ENCODE data around the gene SOX15.
"Not testable (repeated sequence)": the region's sequence is repeated elsewhere in the genome, so short reads cannot be mapped to it uniquely, and the experiment has no call there.

Gene SOX15

GRCh38 chr17:7589891-7590691 lies at the start of gene SOX15:
SOX15 (minus strand) TSS chr17:7590094; CDS start chr17:7589676, 418 bp downstream.
- H3K9me3 ChIP-seq (ENCODE audit: control insufficient read depth, low read length): no peaks in the 10 kb centered on the region
- H3K4me3 ChIP-seq (ENCODE audit: low read length): no peak within 1 kb of the TSS
- H3K9ac ChIP-seq (ENCODE audit: low read length): peak within 1 kb of the TSS; percentile 50
- no peaks in the 10 kb centered on the region for H3K27me3 ChIP-seq (ENCODE audit: control insufficient read depth, insufficient read depth, low read length)
- peaks cover 20% of the 10 kb centered on the region for H3K4me1 ChIP-seq (ENCODE audit: control insufficient read depth, insufficient read depth, low read length)
- peaks cover 15% of the 10 kb centered on the region for H3K36me3 ChIP-seq (ENCODE audit: control insufficient read depth, insufficient read depth, low read length)

GRCh38 chr17:7636163-7636562 lies 46.3 kb upstream of the SOX15 start:
- Histone ChIP-seq H3K27me3 (ENCODE audit: control insufficient read depth, insufficient read depth, low read length) (peaks cover 4% of the 10 kb centered on the region), H3K9ac (ENCODE audit: low read length) (no peak overlapping the region), H3K4me1 (ENCODE audit: control insufficient read depth, insufficient read depth, low read length) (peaks cover 17% of the 10 kb centered on the region), H3K9me3 (ENCODE audit: control insufficient read depth, low read length) (no peaks in the 10 kb centered on the region), H3K36me3 (ENCODE audit: control insufficient read depth, insufficient read depth, low read length) (no peaks in the 10 kb centered on the region), H3K4me3 (ENCODE audit: low read length) (no peak overlapping the region)

GRCh38 chr17:7634384-7634783 lies 44.5 kb upstream of the SOX15 start:
- Histone ChIP-seq H3K9ac (ENCODE audit: low read length) (no peak overlapping the region), H3K27me3 (ENCODE audit: control insufficient read depth, insufficient read depth, low read length) (peaks cover 4% of the 10 kb centered on the region), H3K4me3 (ENCODE audit: low read length) (no peak overlapping the region), H3K36me3 (ENCODE audit: control insufficient read depth, insufficient read depth, low read length) (no peaks in the 10 kb centered on the region), H3K4me1 (ENCODE audit: control insufficient read depth, insufficient read depth, low read length) (peaks cover 17% of the 10 kb centered on the region), H3K9me3 (ENCODE audit: control insufficient read depth, low read length) (no peaks in the 10 kb centered on the region)

- H3K9me3 ChIP-seq (ENCODE audit: control insufficient read depth, low read length): no peaks in the 10 kb centered on the region
- no peaks in the 10 kb centered on the region for H3K36me3 ChIP-seq (ENCODE audit: control insufficient read depth, insufficient read depth, low read length)
- H3K4me3 ChIP-seq (ENCODE audit: low read length): no peak overlapping the region
- H3K27me3 ChIP-seq (ENCODE audit: control insufficient read depth, insufficient read depth, low read length): peaks cover 4% of the 10 kb centered on the region
- H3K4me1 ChIP-seq (ENCODE audit: control insufficient read depth, insufficient read depth, low read length): peaks cover 20% of the 10 kb centered on the region
- no peak overlapping the region for H3K9ac ChIP-seq (ENCODE audit: low read length)
Measured at GRCh38 chr17:7633093-7633492, 43.2 kb upstream of the SOX15 start.

DNA sequence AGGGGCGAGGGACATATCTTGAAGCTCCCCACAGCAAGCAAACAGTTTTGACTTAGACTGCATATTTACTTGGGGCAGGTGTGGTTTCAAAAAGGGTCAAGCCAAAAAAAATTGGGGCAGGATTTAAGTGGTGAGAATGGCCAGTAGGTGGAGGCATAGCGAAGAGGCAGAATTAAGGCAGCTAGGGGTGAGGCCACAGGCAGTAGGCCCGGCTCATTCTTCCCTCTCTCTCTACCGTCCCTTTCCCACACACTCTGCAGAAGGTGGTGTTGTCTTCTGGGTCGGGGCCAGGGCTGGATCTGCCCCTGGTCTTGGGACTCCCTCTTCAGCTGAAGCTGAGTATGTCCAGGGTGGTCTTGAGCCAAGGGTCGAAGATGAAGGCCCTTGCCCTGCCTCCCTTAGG lies 42.6 kb upstream of the SOX15 start:
- Histone ChIP-seq H3K9me3 (ENCODE audit: control insufficient read depth, low read length) (no peaks in the 10 kb centered on the region), H3K9ac (ENCODE audit: low read length) (no peak overlapping the region), H3K36me3 (ENCODE audit: control insufficient read depth, insufficient read depth, low read length) (no peaks in the 10 kb centered on the region), H3K4me1 (ENCODE audit: control insufficient read depth, insufficient read depth, low read length) (peaks cover 24% of the 10 kb centered on the region), H3K4me3 (ENCODE audit: low read length) (no peak overlapping the region), H3K27me3 (ENCODE audit: control insufficient read depth, insufficient read depth, low read length) (peaks cover 4% of the 10 kb centered on the region)

GRCh38 chr17:7631398-7632380 lies 41.8 kb upstream of the SOX15 start:
- Histone ChIP-seq H3K27me3 (ENCODE audit: control insufficient read depth, insufficient read depth, low read length) (peaks cover 4% of the 10 kb centered on the region), H3K4me3 (ENCODE audit: low read length) (no peak overlapping the region), H3K4me1 (ENCODE audit: control insufficient read depth, insufficient read depth, low read length) (peaks cover 24% of the 10 kb centered on the region), H3K9ac (ENCODE audit: low read length) (no peak overlapping the region), H3K9me3 (ENCODE audit: control insufficient read depth, low read length) (no peaks in the 10 kb centered on the region), H3K36me3 (ENCODE audit: control insufficient read depth, insufficient read depth, low read length) (no peaks in the 10 kb centered on the region)

- H3K27me3 ChIP-seq (ENCODE audit: control insufficient read depth, insufficient read depth, low read length): peaks cover 4% of the 10 kb centered on the region
- peaks cover 24% of the 10 kb centered on the region for H3K4me1 ChIP-seq (ENCODE audit: control insufficient read depth, insufficient read depth, low read length)
- no peaks in the 10 kb centered on the region for H3K36me3 ChIP-seq (ENCODE audit: control insufficient read depth, insufficient read depth, low read length)
- H3K9me3 ChIP-seq (ENCODE audit: control insufficient read depth, low read length): no peaks in the 10 kb centered on the region
- H3K4me3 ChIP-seq (ENCODE audit: low read length): no peak within 1 kb of the TSS
- H3K9ac ChIP-seq (ENCODE audit: low read length): no peak within 1 kb of the TSS
Measured at GRCh38 chr17:7629939-7630571, 40.2 kb upstream of the SOX15 start, which contains the start of gene SHBG. SHBG (plus strand) TSS chr17:7630135; CDS start chr17:7630173, 38 bp downstream.

DNA sequence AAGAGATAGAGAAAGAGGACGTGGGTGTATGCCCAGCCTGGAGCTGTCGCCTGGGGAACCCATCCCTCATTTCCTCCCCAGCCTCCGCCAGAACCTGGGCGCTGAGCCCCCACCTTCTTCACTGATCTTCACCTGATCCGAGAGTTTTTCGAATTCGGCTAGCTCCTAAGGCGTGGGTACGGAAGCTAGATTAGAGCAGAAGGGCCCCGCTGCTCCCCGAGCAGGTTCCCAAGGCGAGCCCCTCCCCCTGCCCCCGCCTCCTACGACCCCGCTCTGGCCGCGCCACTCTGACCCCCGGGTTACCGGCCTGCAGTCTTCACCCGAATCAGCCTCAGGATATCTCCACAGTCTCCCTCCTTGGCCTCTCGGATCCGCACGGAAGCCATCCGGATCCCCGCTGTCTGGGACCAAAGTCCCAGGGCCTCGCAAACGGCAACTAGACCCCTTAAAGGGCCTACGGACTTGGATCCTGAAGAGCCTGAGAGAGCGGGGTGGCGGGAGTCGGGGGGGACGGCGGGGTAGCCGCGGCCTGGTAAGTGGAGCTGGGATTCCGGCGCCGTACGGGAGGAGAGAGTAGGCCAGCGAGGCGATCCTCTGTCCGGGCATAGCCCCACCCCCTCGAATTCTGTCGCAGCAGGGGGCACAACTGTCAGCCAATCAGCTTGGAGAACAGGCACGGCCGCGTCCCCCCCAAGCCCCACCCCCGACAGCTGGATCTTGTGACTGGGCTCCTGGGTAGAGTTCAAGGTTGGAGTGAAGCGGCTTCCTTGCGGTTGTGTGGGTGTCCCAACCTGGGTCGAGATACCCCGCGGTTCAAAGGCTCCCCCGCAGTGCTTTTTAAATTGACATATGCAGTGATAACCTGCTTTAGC lies 37.6 kb upstream of the SOX15 start, which contains the start of gene SAT2:
Gene SAT2, minus strand, starts transcription at position 572 of the 872 bp plus-strand sequence. Its CDS starts 186 bp downstream, at position 386.
- peak within 1 kb of the TSS; percentile 92 for H3K9ac ChIP-seq (ENCODE audit: low read length)
- H3K4me1 ChIP-seq (ENCODE audit: control insufficient read depth, insufficient read depth, low read length): peaks cover 18% of the 10 kb centered on the region
- no peaks in the 10 kb centered on the region for H3K27me3 ChIP-seq (ENCODE audit: control insufficient read depth, insufficient read depth, low read length)
- no peaks in the 10 kb centered on the region for H3K9me3 ChIP-seq (ENCODE audit: control insufficient read depth, low read length)
- H3K36me3 ChIP-seq (ENCODE audit: control insufficient read depth, insufficient read depth, low read length): no peaks in the 10 kb centered on the region
- peak within 1 kb of the TSS; percentile 80 for H3K4me3 ChIP-seq (ENCODE audit: low read length)

DNA sequence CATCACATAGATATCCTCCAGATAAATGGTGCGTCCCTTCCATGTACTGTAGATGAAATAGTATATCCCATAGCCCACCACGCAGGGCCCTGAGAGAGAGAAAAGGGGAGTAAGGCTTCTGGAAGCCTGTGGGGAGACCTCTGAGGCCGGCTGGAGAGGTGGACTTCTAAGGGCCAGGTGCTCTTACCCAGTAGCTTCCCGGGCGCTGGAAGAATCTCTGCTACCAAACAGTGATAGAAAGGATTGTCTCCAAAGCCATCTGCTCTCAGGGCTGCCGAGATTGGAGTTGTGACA lies 37.0 kb upstream of the SOX15 start:
- Histone ChIP-seq H3K27me3 (ENCODE audit: control insufficient read depth, insufficient read depth, low read length) (no peaks in the 10 kb centered on the region), H3K4me3 (ENCODE audit: low read length) (peak overlapping the region; percentile 80), H3K4me1 (ENCODE audit: control insufficient read depth, insufficient read depth, low read length) (peaks cover 13% of the 10 kb centered on the region), H3K9me3 (ENCODE audit: control insufficient read depth, low read length) (no peaks in the 10 kb centered on the region), H3K9ac (ENCODE audit: low read length) (peak overlapping the region; percentile 92), H3K36me3 (ENCODE audit: control insufficient read depth, insufficient read depth, low read length) (no peaks in the 10 kb centered on the region)

DNA sequence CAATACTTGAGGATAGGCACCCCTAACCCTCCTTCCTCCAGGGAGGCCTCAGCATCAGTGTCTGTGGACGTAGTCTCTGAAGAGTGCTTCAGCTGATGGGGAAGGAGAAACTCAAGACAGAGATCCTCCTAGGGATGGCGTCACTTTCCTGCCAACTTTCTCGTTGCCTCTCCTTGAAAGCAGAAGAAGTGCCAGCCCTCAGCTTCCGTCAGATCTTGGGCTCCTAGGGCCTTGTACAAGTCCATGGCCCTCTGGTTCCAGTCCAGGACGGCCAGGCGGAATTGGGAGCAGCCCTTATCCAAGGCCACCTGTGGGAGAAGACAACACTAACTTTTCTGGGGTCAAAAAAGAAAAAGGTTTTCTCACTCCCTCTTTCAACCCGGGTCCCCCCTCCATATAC lies 36.4 kb upstream of the SOX15 start:
- peaks cover 7% of the 10 kb centered on the region for H3K4me1 ChIP-seq (ENCODE audit: control insufficient read depth, insufficient read depth, low read length)
- H3K27me3 ChIP-seq (ENCODE audit: control insufficient read depth, insufficient read depth, low read length): no peaks in the 10 kb centered on the region
- H3K4me3 ChIP-seq (ENCODE audit: low read length): no peak overlapping the region
- H3K9me3 ChIP-seq (ENCODE audit: control insufficient read depth, low read length): no peaks in the 10 kb centered on the region
- H3K36me3 ChIP-seq (ENCODE audit: control insufficient read depth, insufficient read depth, low read length): no peaks in the 10 kb centered on the region
- H3K9ac ChIP-seq (ENCODE audit: low read length): no peak overlapping the region

DNA sequence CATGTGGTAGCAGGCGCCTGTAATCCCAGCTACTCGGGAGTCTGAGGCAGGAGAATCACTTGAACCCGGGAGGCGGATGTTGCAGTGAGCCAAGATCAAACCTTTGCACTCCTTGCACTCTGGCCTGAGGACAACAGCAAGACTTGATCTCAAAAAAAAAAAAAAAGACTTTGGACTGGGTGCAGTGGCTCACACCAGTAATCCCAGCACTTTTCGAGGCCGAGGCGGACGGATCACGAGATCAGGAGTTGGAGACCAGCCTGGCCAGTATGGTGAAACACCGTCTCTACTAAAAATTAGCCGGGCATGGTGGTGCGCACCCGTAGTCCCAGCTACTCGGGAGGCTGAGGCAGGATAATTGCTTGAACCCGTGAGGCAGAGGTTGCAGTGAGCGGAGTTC lies 35.9 kb upstream of the SOX15 start:
- not testable (repeated sequence) for H3K4me1 ChIP-seq (ENCODE audit: control insufficient read depth, insufficient read depth, low read length); H3K27me3 ChIP-seq (ENCODE audit: control insufficient read depth, insufficient read depth, low read length); H3K9me3 ChIP-seq (ENCODE audit: control insufficient read depth, low read length); H3K9ac ChIP-seq (ENCODE audit: low read length); H3K4me3 ChIP-seq (ENCODE audit: low read length); H3K36me3 ChIP-seq (ENCODE audit: control insufficient read depth, insufficient read depth, low read length)
